Stimulated activated CD4-positive, alpha-beta T cell treated with anti-CD3 and anti-CD28 coated beads, Interleukin-15, amount 100 ng/mL, for 24 hours (primary cell): ENCODE data around the gene LMBR1.
"Not testable (repeated sequence)": the region's sequence is repeated elsewhere in the genome, so short reads cannot be mapped to it uniquely, and the experiment has no call there.

Experiments
- DNase-seq: peaks from one replicate; pipeline ENCODE4 v3.0.0-alpha.2; 2020

Gene LMBR1

GRCh38 chr7:156892821-156893706 is at the start of gene LMBR1:
Gene LMBR1 (minus strand): TSS chr7:156893183. CDS start chr7:156892993, 190 bp downstream.
- DNase-seq, result peak; percentile 93

- DNase-seq, result peak; percentile 31
These were observed 49.7 kb upstream of the LMBR1 start for GRCh38 chr7:156942708-156943090.

DNA sequence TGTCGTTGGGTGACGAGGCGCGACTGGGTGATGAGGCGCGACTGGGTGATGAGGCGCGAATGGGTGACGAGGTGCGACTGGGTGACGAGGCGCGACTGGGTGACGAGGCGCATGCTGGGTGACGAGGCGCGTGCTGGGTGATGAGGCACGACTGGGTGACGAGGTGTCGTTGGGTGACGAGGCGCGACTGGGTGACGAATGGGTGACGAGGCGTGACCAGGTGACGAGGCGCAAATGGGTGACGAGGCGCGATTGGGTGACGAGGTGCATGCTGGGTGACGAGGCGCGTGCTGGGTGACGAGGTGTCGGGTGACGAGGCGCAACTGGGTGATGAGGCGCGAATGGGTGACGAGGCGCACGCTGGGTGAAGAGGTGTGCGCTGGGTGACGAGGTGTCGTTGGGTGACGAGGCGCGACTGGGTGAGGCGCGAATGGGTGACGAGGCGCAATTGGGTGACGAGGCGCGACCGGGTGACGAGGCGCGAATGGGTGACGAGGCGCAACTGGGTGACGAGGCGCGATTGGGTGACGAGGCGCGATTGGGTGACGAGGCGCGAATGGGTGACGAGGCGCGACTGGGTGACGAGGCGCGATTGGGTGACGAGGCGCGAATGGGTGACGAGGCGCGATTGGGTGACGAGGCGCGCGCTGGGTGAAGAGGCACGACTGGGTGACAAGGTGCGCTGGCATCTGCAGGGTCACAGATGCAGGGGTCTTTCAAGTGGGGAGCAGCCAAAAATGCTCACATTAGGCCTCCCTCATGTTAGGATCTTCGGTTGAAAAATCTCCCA is 48.6 kb upstream of the LMBR1 start:
- no peak for DNase-seq

- DNase-seq, result no peak
These were observed 47.6 kb upstream of the LMBR1 start for GRCh38 chr7:156940421-156941122.

- not testable (repeated sequence) for DNase-seq
These were observed 43.8 kb upstream of the LMBR1 start for GRCh38 chr7:156936766-156937165.

- no peak for DNase-seq
These were observed 42.3 kb upstream of the LMBR1 start for GRCh38 chr7:156935250-156935649.

GRCh38 chr7:156932006-156932405 is 39.0 kb upstream of the LMBR1 start:
- DNase-seq, result no peak

DNA sequence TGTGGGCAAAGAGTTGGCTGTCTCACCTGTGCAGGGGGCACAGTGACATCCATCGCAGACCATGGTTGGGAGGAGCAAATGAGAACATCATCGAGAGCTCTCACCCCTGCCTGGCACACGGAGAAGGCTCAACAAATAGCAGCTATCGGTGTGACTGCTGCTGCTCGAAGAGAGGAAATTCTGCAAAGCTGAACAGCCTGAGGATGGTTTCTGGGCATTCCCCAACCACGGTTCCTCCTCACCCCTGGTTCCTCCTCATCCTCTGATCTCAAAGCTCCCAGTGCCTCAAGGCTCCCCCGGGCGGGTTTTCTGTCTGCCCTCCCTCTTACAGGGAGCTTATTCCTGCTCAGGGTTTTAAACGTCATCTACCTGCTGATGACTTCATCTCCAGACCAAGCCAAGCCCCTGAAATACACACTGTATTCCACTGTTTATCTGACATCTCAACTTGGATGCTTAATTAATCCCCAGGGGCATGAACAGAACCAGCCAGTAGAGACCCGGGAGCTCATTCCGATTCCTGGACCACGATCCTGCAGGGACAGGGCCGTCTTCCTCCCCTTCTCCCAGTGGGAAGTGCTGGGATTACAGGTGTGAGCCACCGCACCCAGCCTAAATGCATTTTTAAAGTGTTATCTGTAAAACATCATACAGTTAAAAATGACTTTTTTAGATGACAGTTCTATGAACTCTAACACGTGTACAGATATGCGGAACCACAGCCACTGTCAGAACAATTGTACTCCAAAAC is 37.0 kb upstream of the LMBR1 start:
- no peak for DNase-seq

- no peak for DNase-seq
These were observed 35.4 kb upstream of the LMBR1 start for GRCh38 chr7:156928406-156928747.

DNA sequence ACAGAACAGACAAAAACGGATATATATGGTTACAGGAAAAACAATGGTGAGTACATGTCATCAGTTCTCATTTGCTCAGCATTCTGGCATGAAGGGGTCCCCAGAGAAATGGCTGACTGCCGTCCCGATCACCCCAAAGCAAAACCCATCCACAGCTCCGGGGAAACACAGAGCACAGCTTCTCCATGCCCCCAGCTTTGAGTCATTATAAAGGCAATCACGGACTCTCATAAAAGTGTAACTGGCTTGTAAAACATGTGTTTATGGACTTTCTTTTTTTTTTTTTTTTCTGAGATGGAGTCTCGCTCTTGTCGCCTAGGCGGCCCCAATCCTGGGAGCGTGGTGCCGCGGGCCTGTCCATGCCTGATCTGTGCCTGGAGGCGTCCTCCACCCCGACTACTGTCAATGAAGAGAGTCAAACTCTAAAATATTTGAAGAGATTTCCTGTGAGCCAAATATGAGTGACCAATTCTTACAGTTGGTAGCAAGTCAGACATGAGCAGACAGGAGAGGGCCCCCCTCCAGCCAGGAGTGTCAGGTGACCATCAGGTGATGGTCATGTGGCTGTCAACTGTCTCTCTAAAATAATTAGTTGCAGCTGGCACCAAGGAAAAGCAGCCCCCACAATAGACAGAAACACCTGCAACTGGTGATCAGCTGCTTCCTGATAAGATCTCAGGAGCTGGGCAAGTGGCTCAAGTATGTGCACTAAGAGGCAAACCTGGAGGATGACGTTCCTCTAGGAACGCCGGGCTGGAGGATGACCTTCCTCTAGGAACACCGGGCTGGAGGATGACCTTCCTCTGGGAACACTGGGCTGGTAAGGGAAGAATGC is 34.8 kb upstream of the LMBR1 start:
- DNase-seq, result no peak

DNA sequence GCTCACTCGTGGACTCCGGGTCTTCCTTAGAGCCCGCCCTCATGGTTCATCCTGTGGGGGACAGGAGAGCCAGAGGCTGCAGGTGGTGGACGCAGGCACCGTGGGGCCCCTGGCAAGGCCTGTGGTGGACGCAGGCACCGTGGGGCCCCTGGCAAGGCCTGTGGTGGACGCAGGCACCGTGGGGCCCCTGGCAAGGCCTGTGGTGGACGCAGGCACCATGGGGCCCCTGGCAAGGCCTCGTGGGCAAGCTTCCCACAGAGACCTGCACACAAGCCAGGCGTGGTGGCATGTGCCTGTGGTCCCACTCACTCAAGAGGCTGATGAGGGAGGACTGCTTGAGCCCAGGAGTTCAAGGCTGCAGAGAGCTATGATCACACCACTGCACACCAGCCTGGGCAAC is 32.8 kb upstream of the LMBR1 start:
- DNase-seq, result not testable (repeated sequence)

- DNase-seq, result not testable (repeated sequence)
These were observed 29.3 kb upstream of the LMBR1 start for GRCh38 chr7:156922304-156922703.

GRCh38 chr7:156920487-156921373 is 27.7 kb upstream of the LMBR1 start:
- DNase-seq, result not testable (repeated sequence)

GRCh38 chr7:156920076-156920475 is 27.1 kb upstream of the LMBR1 start:
- no peak for DNase-seq

DNA sequence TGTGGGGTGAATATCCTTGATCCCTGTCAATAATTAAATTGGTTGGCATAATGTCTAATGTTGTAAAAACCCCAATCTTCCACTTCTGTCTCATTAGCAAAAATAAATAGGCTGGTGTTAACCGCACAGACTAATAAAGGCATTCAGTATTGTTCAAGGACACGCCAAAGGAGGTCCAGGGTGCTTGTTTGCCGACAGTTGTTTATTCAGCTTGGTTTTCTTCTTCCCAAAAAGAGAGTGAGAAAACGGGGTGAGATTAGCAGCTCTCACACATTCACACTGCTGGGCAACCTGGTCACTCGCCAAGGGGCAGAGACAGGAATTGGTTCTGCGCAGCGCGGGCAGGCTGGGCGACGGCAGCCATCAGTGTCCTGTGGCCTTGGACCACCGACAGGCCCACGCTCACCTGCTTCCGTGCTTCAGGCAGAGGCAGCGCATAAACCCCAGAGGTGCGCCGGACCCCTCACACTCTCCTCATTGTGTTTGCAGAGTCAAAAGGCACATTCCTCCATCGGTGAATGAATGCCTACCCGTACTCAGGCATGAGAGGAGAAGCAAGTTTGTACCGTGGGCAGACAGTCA is 26.2 kb upstream of the LMBR1 start:
- no peak for DNase-seq

DNA sequence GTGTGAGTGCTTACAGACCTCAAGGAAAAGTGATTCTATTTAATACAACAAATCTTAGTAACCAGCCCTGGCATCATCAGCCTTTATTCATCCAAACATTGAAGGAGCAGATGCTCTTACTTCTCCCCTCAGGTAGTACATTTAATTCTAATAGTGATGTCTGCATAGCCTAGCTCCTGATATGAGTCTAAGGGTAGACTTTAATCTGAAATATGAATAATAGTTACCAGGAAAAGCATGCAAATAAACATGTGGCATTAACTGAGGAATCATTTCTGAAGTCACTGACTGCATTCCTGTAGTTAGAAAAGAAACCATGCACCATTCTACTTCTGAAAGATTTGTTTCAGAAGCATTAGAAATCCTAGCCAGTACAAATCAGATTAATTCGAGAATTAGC is 25.7 kb upstream of the LMBR1 start:
- DNase-seq, result no peak

DNA sequence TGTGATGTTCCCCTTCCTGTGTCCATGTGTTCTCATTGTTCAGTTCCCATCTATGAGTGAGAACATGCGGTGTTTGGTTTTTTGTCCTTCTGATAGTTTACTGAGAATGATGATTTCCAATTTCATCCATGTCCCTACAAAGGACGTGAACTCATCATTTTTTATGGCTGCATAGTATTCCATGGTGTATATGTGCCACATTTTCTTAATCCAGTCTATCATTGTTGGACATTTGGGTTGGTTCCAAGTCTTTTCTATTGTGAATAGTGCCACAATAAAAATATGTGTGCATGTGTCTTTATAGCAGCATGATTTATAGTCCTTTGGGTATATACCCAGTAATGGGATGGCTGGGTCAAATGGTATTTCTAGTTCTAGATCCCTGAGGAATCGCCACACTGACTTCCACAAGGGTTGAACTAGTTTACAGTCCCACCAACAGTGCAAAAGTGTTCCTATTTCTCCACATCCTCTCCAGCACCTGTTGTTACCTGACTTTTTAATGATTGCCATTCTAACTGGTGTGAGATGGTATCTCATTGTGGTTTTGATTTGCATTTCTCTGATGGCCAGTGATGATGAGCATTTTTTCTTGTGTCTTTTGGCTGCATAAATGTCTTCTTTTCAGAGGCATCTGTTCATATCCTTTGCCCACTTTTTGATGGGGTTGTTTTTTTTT is 16.7 kb upstream of the LMBR1 start:
- not testable (repeated sequence) for DNase-seq

- no peak for DNase-seq
These were observed 14.7 kb upstream of the LMBR1 start for GRCh38 chr7:156907656-156908055.

- DNase-seq, result no peak
These were observed 13.2 kb upstream of the LMBR1 start for GRCh38 chr7:156906200-156906649.
